GM21576 (cell line): ENCODE data around the gene CDKAL1.

Experiments used
- ATAC-seq: cut with Tn5 transposase; IDR thresholded peaks from one replicate; pipeline ENCODE4 v1.9.1; 2021; ENCODE audit warnings: mild to moderate bottlenecking, moderate library complexity; ENCODE audit not compliant: unreplicated experiment

Gene CDKAL1

GRCh38 chr6:21151119-21151518 lies 616.9 kb downstream of the CDKAL1 start:
- no peak for ATAC-seq

- no peak for ATAC-seq
Observed at GRCh38 chr6:21151530-21151929, 617.3 kb downstream of the CDKAL1 start.

GRCh38 chr6:21157186-21157929 lies 623.1 kb downstream of the CDKAL1 start:
- ATAC-seq: peak; percentile 88

GRCh38 chr6:21158149-21158548 lies 623.9 kb downstream of the CDKAL1 start:
- no peak for ATAC-seq

GRCh38 chr6:21158873-21159272 lies 624.6 kb downstream of the CDKAL1 start:
- ATAC-seq: no peak

- no peak for ATAC-seq
Observed at GRCh38 chr6:21159465-21159864, 625.2 kb downstream of the CDKAL1 start.

- ATAC-seq: no peak
Observed at GRCh38 chr6:21161707-21162106, 627.5 kb downstream of the CDKAL1 start.

- ATAC-seq: no peak
Observed at GRCh38 chr6:21163110-21163837, 629.0 kb downstream of the CDKAL1 start.

GRCh38 chr6:21163838-21164180 lies 629.6 kb downstream of the CDKAL1 start:
- no peak for ATAC-seq

GRCh38 chr6:21164768-21165326 lies 630.6 kb downstream of the CDKAL1 start:
- ATAC-seq: peak; percentile 63

- peak; percentile 46 for ATAC-seq
Observed at GRCh38 chr6:21166754-21167153, 632.5 kb downstream of the CDKAL1 start.

GRCh38 chr6:21167790-21168189 lies 633.5 kb downstream of the CDKAL1 start:
- ATAC-seq: no peak

- ATAC-seq: no peak
Observed at GRCh38 chr6:21171801-21172200, 637.5 kb downstream of the CDKAL1 start.

GRCh38 chr6:21173031-21173430 lies 638.8 kb downstream of the CDKAL1 start:
- ATAC-seq: no peak

GRCh38 chr6:21173678-21174077 lies 639.4 kb downstream of the CDKAL1 start:
- ATAC-seq: no peak

GRCh38 chr6:21176197-21176596 lies 641.9 kb downstream of the CDKAL1 start:
- ATAC-seq: no peak

GRCh38 chr6:21180155-21180554 lies 645.9 kb downstream of the CDKAL1 start:
- ATAC-seq: peak; percentile 69

GRCh38 chr6:21180800-21181337 lies 646.6 kb downstream of the CDKAL1 start:
- ATAC-seq: no peak

- peak; percentile 56 for ATAC-seq
Observed at GRCh38 chr6:21181866-21182265, 647.6 kb downstream of the CDKAL1 start.

- no peak for ATAC-seq
Observed at GRCh38 chr6:21182589-21182988, 648.3 kb downstream of the CDKAL1 start.

- ATAC-seq: no peak
Observed at GRCh38 chr6:21185861-21186478, 651.7 kb downstream of the CDKAL1 start.
